OCI-LY3 (cell line): Measurements from ENCODE around the gene SPATA12.

ENCODE experiments used
- EZH2phosphoT487 ChIP-seq: fragments of 200-600 bp; shearing (Covaris generic); IDR thresholded peaks from 2 replicates; pipeline ENCODE4 v1.6.1; 2018; ENCODE audit warnings: antibody characterized with exemption, mixed run types, low read depth
- TF ChIP-seq, protein P1 (sequence below): fragments of 200-600, 300-600 bp; sonication (generic); IDR thresholded peaks from 2 replicates; pipeline ENCODE4 v1.5.1; 2014; ENCODE audit warnings: antibody characterized with exemption, low read length, low read depth

DNA sequence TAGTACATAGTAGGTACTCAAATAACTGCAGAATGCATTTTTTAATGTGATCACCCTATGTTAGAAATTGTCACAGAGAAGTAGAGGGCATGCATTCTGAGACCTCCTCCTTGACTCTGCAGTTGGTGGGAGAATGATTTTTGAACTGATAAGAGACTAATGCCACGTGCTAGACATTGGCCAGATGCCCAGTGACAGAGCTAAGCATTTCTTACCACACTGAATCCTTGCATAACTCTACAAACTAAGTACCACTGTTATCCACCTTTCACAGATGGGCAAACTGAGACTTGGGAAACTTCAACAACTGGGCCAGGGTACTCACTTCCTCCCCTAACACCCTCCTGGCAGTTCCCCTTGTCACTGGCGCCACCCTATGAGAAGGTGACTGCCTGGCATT is 33.5 kb upstream of the SPATA12 start:
- TF ChIP-seq, protein P1, sequence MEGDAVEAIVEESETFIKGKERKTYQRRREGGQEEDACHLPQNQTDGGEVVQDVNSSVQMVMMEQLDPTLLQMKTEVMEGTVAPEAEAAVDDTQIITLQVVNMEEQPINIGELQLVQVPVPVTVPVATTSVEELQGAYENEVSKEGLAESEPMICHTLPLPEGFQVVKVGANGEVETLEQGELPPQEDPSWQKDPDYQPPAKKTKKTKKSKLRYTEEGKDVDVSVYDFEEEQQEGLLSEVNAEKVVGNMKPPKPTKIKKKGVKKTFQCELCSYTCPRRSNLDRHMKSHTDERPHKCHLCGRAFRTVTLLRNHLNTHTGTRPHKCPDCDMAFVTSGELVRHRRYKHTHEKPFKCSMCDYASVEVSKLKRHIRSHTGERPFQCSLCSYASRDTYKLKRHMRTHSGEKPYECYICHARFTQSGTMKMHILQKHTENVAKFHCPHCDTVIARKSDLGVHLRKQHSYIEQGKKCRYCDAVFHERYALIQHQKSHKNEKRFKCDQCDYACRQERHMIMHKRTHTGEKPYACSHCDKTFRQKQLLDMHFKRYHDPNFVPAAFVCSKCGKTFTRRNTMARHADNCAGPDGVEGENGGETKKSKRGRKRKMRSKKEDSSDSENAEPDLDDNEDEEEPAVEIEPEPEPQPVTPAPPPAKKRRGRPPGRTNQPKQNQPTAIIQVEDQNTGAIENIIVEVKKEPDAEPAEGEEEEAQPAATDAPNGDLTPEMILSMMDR = no peak
- no peak for TF ChIP-seq EZH2phosphoT487
